ENCODE measurements around the gene SPDEF. TPM values are rescaled to one million over a fixed set of nuclear protein-coding genes. Genes with fewer than 3 reads are reported as not detected.

Gene SPDEF
- polyA plus RNA-seq, 1 donor = 11.6 TPM

- Histone ChIP-seq H3K4me1 (ENCODE audit: control insufficient read depth, insufficient read depth, low read length) (peaks cover 7% of the 10 kb centered on the region), H3K4me3 (ENCODE audit: low read length) (no peak overlapping the region), H3K27me3 (ENCODE audit: control insufficient read depth, insufficient read depth, low read length) (no peaks in the 10 kb centered on the region), H3K9me3 (ENCODE audit: control insufficient read depth, low read depth, low read length) (no peaks in the 10 kb centered on the region), H3K36me3 (ENCODE audit: control insufficient read depth, insufficient read depth, low read length) (no peaks in the 10 kb centered on the region), H3K27ac (ENCODE audit: low read length) (no peak overlapping the region)
- no peak for DNase-seq
- WGBS (ENCODE audit: insufficient coverage, low lambda C conversion rate) = no CpG with 5 or more reads among the region's 10 CpGs
Observed at GRCh38 chr6:34522761-34523160, 33.4 kb downstream of the SPDEF start.

- H3K4me1 ChIP-seq (ENCODE audit: control insufficient read depth, insufficient read depth, low read length) = peaks cover 2% of the 10 kb centered on the region
- no peak overlapping the region for H3K27ac ChIP-seq (ENCODE audit: low read length)
- WGBS (ENCODE audit: insufficient coverage, low lambda C conversion rate) = no CpG with 5 or more reads among the region's 28 CpGs
- no peak overlapping the region for H3K4me3 ChIP-seq (ENCODE audit: low read length)
- no peaks in the 10 kb centered on the region for H3K36me3 ChIP-seq (ENCODE audit: control insufficient read depth, insufficient read depth, low read length)
- H3K9me3 ChIP-seq (ENCODE audit: control insufficient read depth, low read depth, low read length) = no peaks in the 10 kb centered on the region
- no peak for DNase-seq
- H3K27me3 ChIP-seq (ENCODE audit: control insufficient read depth, insufficient read depth, low read length) = no peaks in the 10 kb centered on the region
Observed at GRCh38 chr6:34521463-34522285, 34.5 kb downstream of the SPDEF start.

GRCh38 chr6:34520645-34521462 is 35.3 kb downstream of the SPDEF start:
- Histone ChIP-seq H3K4me3 (ENCODE audit: low read length) (no peak overlapping the region), H3K27me3 (ENCODE audit: control insufficient read depth, insufficient read depth, low read length) (peaks cover 2% of the 10 kb centered on the region), H3K36me3 (ENCODE audit: control insufficient read depth, insufficient read depth, low read length) (no peaks in the 10 kb centered on the region), H3K4me1 (ENCODE audit: control insufficient read depth, insufficient read depth, low read length) (no peaks in the 10 kb centered on the region), H3K9me3 (ENCODE audit: control insufficient read depth, low read depth, low read length) (no peaks in the 10 kb centered on the region), H3K27ac (ENCODE audit: low read length) (no peak overlapping the region)
- WGBS (ENCODE audit: insufficient coverage, low lambda C conversion rate) = no CpG with 5 or more reads among the region's 24 CpGs
- no peak for DNase-seq

- Histone ChIP-seq H3K27me3 (ENCODE audit: control insufficient read depth, insufficient read depth, low read length) (peaks cover 7% of the 10 kb centered on the region), H3K36me3 (ENCODE audit: control insufficient read depth, insufficient read depth, low read length) (no peaks in the 10 kb centered on the region), H3K9me3 (ENCODE audit: control insufficient read depth, low read depth, low read length) (no peaks in the 10 kb centered on the region), H3K4me3 (ENCODE audit: low read length) (no peak overlapping the region), H3K27ac (ENCODE audit: low read length) (no peak overlapping the region), H3K4me1 (ENCODE audit: control insufficient read depth, insufficient read depth, low read length) (no peaks in the 10 kb centered on the region)
- no CpG with 5 or more reads among the region's 8 CpGs for WGBS (ENCODE audit: insufficient coverage, low lambda C conversion rate)
- no peak for DNase-seq
Observed at GRCh38 chr6:34519971-34520644, 36.0 kb downstream of the SPDEF start.

GRCh38 chr6:34518669-34519365 is 37.3 kb downstream of the SPDEF start:
- DNase-seq = no peak

GRCh38 chr6:34517966-34518365 is 38.2 kb downstream of the SPDEF start:
- H3K27me3 ChIP-seq (ENCODE audit: control insufficient read depth, insufficient read depth, low read length) = peaks cover 19% of the 10 kb centered on the region
- DNase-seq = no peak
- H3K36me3 ChIP-seq (ENCODE audit: control insufficient read depth, insufficient read depth, low read length) = no peaks in the 10 kb centered on the region
- WGBS (ENCODE audit: insufficient coverage, low lambda C conversion rate) = no CpG with 5 or more reads among the region's 8 CpGs
- no peak overlapping the region for H3K27ac ChIP-seq (ENCODE audit: low read length)
- no peaks in the 10 kb centered on the region for H3K4me1 ChIP-seq (ENCODE audit: control insufficient read depth, insufficient read depth, low read length)
- no peak overlapping the region for H3K4me3 ChIP-seq (ENCODE audit: low read length)
- H3K9me3 ChIP-seq (ENCODE audit: control insufficient read depth, low read depth, low read length) = no peaks in the 10 kb centered on the region

More at GRCh38 chr6:34518669-34519365, 37.3 kb downstream of the SPDEF start:
- H3K27ac ChIP-seq (ENCODE audit: low read length) = no peak overlapping the region
- H3K4me3 ChIP-seq (ENCODE audit: low read length) = no peak overlapping the region
- H3K9me3 ChIP-seq (ENCODE audit: control insufficient read depth, low read depth, low read length) = no peaks in the 10 kb centered on the region
- no CpG with 5 or more reads among the region's 4 CpGs for WGBS (ENCODE audit: insufficient coverage, low lambda C conversion rate)
- H3K36me3 ChIP-seq (ENCODE audit: control insufficient read depth, insufficient read depth, low read length) = no peaks in the 10 kb centered on the region
- peaks cover 16% of the 10 kb centered on the region for H3K27me3 ChIP-seq (ENCODE audit: control insufficient read depth, insufficient read depth, low read length)
- no peaks in the 10 kb centered on the region for H3K4me1 ChIP-seq (ENCODE audit: control insufficient read depth, insufficient read depth, low read length)

GRCh38 chr6:34517461-34517881 is 38.7 kb downstream of the SPDEF start:
- no peaks in the 10 kb centered on the region for H3K4me1 ChIP-seq (ENCODE audit: control insufficient read depth, insufficient read depth, low read length)
- no CpG with 5 or more reads among the region's 4 CpGs for whole genome bisulfite sequencing (ENCODE audit: insufficient coverage, low lambda C conversion rate)
- H3K9me3 ChIP-seq (ENCODE audit: control insufficient read depth, low read depth, low read length) = no peaks in the 10 kb centered on the region
- H3K4me3 ChIP-seq (ENCODE audit: low read length) = no peak overlapping the region
- peaks cover 19% of the 10 kb centered on the region for H3K27me3 ChIP-seq (ENCODE audit: control insufficient read depth, insufficient read depth, low read length)
- no peak overlapping the region for H3K27ac ChIP-seq (ENCODE audit: low read length)
- DNase-seq = no peak
- H3K36me3 ChIP-seq (ENCODE audit: control insufficient read depth, insufficient read depth, low read length) = no peaks in the 10 kb centered on the region

GRCh38 chr6:34516391-34517324 is 39.5 kb downstream of the SPDEF start:
- DNase-seq = no peak
- H3K27me3 ChIP-seq (ENCODE audit: control insufficient read depth, insufficient read depth, low read length) = peaks cover 19% of the 10 kb centered on the region
- H3K27ac ChIP-seq (ENCODE audit: low read length) = no peak overlapping the region
- WGBS (ENCODE audit: insufficient coverage, low lambda C conversion rate) = no CpG with 5 or more reads among the region's 22 CpGs
- H3K4me3 ChIP-seq (ENCODE audit: low read length) = no peak overlapping the region
- no peaks in the 10 kb centered on the region for H3K36me3 ChIP-seq (ENCODE audit: control insufficient read depth, insufficient read depth, low read length)
- no peaks in the 10 kb centered on the region for H3K4me1 ChIP-seq (ENCODE audit: control insufficient read depth, insufficient read depth, low read length)
- H3K9me3 ChIP-seq (ENCODE audit: control insufficient read depth, low read depth, low read length) = no peaks in the 10 kb centered on the region

Measured in large intestine (tissue), 3 donors.